ENCODE results near the gene AASS.

Gene AASS

DNA sequence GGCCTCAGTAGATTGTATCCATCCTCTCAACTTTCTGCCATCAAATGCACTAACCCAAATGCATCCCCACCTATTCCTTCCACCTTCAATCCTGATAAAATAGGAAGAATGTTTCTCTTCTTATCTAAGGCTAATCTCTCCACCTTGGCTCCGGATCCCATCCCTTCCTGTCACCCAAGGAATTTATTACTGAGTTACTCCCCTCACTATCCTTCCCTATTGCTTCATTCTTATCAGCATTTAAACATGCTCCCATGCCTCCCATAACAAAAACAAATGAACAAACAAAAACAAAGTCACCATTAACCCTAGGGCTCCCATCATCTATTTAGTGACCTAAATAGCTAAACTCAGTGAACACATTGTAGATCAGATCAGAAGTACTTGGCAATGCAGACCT is 25.3 kb downstream of the AASS start:
- DNase-seq (ENCODE audit: low read depth) = no peak

DNA sequence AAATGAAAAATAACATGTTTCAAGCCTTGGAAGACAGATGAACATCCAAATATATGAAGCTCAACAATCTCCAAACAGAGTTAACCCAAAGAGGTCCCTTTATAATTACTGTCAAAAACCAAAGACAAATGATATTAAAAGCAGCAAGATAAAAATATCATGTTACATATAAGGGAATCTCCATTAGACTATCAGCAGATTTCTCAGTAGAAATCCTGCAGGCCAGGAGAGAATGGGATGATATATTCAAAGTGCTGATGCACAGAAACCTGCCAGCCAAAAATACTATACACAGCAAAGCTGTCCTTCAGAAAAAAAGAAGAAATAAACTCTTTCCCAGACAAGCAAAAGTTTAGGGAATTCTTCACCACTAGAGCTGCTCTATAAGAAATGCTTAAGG is 41.0 kb downstream of the AASS start:
- no peak for DNase-seq (ENCODE audit: low read depth)

DNA sequence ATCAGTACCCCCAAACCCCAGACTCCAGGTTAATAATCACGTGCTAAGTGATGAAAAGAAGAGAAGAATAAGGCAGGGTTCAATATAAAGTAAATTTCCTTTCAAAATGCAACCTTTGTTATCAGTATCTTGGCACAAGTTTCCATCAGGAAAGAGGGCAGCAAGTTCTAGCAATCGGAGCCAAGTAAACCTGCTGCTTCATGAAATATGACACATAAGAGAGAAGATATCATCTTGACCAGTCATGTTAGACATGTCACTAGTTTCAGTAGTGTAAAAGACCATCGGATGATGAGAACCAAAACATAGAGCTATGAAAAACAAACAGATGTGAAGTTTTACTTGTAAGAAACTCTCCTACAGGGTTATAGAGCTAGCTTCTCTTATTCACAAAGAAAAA is 44.0 kb downstream of the AASS start:
- DNase-seq (ENCODE audit: low read depth) = no peak

DNA sequence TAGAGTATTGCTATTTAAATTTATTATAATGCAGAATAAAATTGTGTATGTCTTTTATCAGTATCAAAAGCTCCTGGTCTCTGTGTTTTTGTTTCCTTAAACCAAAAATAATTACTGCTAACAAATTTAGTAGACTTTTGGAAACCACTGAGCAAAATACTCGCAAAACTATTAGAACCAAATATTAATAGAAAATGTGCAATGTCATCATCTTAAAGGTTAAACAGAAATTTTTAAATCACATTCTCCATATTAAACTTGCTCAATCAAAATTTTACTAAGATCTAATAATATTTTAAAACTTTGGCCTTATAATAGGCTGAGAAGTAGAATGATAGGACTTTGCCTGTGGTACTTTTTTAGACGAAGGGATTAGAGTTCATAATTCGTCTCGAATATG is 48.4 kb downstream of the AASS start:
- no peak for DNase-seq (ENCODE audit: low read depth)

DNA sequence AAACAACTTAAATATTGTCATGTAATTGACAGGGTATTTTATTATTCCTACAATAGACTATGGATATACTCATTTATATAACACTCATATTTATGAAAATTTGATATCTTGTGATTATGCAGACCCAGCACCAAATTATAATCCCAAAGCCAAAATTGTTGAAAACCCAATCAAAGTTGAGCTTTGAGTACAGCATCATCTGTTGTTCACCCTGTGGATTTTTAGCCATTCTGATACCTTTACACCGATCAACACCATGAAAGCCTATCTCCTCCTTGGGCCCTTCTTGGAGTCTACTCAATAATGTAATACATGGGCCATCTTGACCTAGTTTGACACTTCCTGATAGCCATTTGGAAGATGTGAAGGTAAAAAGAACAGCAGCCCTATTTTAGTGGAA is 49.5 kb downstream of the AASS start:
- DNase-seq (ENCODE audit: low read depth) = no peak

DNA sequence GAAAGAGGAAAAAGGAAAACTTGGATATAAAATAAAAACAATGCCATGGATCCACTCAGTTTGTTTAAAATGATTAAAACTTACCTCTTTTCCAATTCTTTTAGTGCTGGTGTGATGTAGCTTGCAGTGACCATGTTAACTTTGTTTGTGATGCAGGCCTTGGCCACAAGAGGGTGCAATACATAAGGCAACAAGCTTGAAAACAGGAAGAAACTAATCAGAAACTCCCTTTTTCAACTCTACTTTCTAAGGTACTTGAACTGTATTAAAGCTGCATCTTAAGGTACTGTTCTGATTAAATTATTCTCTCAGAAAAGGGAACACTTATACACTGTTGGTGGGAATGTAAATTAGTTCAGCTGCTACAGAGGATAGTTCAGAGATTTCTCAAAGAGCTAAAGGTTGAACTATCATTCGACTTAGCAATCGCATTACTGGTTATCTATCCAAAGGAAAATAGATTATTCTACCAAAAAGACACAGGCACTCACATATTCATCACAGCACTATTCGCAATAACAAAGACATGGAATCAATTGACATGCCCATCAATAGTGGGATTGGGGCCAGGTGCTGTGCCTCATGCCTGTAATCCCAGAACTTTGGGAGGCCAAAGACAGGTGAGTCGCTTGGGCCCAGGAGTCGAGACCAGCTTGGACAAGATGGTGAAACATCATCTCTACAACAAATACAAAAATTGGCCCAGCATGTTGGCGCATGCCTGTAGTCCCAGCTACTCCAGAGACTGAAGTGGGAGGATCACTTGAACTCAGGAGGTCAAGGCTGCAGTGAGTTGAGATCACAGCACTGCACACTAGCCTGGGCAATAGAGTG is 50.9 kb downstream of the AASS start:
- DNase-seq (ENCODE audit: low read depth) = peak; percentile 18

DNA sequence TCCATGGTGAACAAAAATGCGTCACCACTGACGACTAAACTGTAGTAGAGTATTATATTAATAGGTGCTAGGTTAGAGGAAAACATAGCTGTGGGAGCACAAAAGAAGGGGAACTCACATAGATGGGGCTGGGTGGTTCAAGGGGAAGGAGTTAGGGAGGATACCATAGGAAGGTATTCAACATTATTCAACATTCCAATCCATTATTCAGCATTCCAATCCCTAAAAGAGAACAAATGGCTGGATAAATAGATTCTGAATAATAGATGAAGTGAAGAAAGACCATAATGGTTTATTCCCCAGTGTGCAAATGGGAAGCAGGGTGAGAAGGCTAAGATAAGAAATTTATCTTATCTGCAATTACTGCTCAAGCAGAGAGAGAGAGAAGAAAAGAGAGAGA is 61.4 kb downstream of the AASS start:
- DNase-seq (ENCODE audit: low read depth) = no peak

DNA sequence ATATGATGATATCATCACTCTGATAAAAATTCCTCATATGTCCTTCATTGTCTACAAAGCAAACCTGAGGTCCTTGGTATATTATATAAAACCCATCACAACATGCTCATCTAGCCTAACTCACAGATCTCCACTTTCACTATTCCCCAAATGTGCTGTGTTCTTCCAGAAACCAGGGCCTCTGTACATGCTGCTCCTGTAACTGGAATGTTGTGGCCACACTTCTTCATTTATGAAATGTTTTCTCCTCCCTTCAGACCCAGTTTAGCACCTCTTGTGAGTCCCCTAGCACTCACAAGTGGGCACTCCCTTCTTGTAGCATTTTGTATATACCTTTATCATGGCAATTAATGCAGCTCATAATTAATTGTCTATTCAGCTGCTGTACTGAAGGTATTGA is 61.9 kb downstream of the AASS start:
- DNase-seq (ENCODE audit: low read depth) = no peak

DNA sequence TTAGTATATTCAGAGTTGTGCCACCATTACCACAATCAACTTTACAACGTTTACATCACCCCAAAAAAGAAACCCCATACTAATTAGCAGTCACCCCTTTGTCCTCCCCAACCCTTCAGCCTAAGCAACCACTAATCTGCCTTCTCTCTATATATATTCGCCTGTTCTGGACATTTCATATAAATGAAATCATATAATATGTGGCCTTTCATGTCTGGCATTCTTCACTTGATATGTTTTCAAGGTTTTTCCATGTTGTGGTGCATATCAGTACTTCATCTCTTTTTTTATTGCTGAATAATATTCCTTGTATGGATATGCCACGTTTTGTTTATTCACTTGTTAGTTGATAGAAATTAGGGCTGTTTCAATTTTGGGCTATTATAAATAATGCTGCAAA is 70.4 kb downstream of the AASS start:
- DNase-seq (ENCODE audit: low read depth) = no peak

DNA sequence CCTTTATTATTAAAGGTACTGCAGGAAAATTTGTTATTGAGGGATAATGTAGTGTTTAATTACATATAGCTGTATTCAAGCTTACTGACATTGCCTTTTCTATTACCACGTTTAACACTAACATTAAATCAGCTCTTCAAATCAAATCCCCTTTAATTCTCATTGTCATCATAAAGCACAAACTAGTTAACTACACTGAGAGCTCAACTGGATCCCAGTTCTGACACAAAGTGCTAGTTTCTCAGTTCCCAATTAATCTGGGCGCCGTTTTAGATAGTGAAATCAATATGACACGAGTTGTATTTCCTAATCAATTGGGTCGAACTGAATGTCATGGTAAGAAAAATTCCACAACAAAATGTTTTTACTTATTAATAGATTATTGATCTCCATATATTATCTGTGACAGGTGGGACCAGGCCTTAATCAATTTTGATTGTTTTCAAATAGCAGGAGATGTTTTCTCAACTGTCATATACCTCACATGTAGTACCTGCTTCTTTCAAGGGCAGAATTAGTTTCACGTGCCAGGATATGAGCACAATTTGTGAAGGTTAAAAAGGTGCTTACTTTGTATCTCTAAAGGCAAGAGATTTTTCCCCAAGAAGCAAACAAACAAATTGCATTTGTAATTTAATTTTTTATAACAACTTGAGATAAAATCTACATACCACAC is 71.0 kb downstream of the AASS start:
- no peak for DNase-seq (ENCODE audit: low read depth)

DNA sequence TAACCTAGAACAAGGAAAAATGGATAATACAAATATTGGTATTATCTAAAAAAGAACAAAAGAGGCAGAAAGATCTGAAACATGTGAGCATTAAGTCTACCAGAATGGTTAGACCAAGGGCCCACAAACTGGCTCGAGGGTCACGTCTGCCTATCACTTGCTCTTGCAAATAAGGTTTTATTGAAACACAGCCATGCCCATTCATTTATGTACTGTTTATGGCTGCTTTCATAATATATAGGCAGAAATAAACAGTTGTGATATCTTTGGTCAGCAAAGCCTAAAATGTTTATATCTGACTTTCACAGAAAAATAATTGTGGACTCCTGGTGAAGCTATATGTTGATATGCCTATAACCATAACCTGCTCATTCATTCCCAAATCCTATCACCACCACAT is 71.8 kb downstream of the AASS start:
- DNase-seq (ENCODE audit: low read depth) = no peak

DNA sequence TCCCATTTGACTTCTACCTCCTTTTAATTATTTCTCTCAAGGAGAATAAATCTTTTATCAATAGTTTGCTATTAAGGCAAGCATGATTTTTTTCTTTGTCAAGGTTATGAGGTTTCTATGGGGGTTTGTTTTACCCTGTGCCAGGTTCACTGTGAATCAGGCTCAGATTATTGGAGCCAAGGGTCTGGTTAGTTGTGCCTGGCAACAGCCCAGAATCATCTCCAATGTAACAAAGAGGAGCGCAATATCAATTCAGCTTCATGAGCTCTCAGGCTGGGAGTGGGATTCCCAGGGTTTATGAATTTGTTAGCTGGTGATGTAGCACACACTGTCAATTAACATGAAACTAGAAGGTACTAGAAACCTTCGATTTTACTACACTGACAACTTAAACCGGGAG is 73.2 kb downstream of the AASS start:
- DNase-seq (ENCODE audit: low read depth) = no peak

DNA sequence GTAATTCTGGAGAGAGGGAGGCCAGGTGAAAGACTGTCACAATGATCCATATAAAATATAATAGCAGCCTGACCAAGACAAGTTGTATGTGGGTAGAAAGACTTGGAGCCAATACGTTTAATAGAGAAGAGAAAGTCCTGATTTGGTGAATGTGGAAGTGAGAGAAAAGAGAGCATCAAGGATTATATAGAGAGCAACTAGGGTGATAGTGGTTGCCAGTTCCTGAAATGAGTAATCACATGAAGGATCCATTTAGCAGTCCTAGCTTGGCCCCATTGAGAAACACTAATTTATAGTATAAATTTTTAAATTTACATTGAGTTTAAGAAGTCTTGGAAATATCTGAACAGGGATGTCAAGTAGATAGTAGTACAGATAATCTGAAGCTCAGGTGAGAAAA is 74.0 kb downstream of the AASS start:
- DNase-seq (ENCODE audit: low read depth) = no peak

DNA sequence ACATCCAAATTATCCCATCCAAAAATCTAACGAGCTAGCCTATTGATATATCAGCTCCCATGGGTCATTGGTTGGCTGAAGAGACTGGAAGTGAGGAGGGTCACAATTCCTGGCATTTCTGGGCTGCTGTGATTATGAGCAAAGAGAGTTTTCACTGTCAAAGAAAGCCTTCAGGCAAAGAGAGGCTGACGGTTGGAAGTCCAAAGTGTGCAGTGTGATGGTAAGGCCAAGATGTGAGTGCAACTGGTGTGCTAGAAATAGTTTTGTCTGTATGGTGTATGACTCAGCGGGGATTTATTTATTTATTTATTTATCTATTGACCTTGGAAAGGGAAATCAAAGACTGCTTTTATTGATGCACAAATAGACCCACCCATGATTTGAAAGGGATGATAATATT is 75.0 kb downstream of the AASS start:
- DNase-seq (ENCODE audit: low read depth) = no peak

DNA sequence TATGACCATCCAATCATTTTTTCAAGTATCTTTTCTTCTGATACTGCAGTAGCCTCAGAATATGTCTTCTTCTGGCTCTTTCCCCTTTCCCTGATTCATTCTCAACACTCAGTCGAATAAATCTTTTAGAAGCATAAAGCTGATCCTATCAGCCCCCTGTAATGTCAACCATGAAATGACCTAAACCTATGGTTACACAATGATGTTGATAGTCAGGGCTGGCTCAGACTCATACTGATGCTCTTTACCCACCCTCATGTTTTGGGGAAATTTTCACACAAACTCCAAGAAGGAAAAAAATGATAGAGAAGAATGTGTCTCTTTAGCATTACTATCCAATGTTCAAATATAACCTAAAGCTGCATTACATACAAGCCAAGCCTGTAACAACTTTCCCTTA is 76.0 kb downstream of the AASS start:
- DNase-seq (ENCODE audit: low read depth) = no peak

DNA sequence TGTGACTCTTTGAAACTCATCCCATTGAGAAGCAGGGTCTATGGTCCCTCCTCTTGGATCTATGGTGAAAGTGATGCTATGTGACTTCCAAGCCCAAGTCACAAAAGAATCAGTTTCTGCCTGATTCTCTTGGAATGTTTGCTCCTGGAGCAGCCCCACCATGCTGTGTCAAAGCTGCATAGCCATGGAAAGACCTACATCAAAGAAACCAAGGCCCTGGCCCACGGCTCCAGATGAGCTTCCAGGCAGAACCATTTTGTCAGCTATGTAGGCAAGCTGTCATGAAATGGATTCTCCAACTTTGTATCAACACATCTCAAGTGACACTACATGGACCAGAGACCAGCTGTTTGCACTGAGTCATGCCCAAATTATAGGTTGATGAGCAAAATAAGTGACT is 77.0 kb downstream of the AASS start:
- no peak for DNase-seq (ENCODE audit: low read depth)

DNA sequence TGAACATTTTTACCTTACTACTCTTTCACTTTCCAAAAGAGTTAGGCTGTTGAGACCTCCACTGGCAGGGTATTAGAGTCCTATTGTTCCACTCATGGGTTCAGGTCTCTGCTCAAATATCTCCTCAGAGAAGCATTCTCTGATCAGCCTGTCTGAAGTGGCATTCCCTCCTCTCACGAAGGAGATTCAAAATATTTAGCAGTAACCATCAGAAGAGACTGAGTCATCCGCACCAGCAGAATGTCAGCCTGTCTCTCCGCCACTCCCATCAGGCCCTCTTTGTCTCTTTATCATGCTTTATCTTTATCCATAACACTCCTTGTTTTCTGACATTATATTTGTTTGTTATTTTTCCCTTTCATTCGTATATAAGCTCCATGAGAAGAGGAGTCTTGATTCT is 79.1 kb downstream of the AASS start:
- DNase-seq (ENCODE audit: low read depth) = no peak

DNA sequence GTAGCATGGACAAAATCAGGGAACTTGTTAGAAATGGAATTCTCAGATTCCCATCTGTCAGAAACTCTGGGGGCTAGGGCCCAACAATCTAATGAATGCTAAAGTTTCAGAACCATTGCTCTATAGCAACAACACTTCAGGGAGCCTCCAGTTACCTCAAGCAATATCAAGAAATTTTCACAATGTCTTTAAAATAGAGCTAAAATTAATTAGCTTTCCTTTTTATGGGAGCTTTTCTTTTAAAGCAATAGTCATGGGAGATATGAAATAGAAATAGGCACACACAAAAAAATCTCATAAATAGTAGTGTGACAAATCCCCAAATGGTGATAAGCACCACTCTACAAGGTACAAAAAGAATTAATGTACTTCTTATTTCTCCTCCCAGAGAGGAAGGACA is 80.9 kb downstream of the AASS start:
- no peak for DNase-seq (ENCODE audit: low read depth)

DNA sequence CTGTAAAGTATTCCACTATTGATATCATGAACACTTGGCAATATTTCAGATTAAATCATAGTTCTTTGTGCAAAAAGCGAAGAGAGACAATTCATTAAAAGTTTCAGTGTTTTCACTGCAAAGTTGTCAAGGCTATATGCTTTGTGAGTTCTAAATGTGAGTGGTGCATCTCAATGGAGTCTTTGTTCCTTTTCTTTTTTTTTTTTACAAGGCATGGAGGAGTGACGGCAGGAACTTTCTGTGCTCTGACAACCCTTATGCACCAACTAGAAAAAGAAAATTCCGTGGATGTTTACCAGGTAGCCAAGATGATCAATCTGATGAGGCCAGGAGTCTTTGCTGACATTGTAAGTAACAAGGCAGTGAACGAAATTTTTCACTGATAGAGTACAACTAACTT is 84.5 kb downstream of the AASS start:
- DNase-seq (ENCODE audit: low read depth) = no peak

DNA sequence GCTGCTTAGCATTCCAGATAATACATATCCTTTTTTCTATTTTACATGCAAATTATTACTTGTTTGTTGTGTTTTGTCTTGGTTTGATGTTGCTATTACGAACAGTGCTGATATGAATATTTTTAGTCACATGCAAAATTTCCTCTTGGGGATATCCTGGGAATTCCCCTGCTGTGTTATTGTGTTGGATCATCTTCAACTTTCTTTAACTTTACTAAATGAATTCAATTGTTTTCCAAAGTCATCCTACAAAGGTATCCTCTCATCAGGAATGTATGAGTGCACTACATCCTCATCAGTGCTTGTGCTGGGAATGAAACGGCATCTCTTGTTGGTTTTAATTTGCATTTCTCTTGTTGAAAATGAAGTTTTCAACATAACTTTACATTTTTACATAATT is 87.1 kb downstream of the AASS start:
- no peak for DNase-seq (ENCODE audit: low read depth)

DNA sequence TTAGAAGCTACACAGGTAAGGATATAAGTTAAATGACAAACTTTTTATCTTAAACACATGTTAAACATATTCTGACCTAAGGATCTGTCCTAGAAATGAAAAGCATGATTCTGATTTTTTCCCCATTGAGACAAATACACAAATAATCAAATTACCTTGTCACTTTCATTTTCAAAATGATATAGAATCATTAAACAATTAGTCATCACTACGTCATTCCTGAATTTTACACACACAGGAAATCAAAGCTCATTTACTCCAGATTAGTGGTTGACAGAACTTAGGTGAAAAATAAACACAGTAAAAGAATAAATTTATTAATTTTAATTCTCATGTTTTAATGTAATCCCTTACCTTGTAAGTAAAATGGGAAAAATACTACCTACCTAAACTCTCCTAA is 89.0 kb downstream of the AASS start:
- DNase-seq (ENCODE audit: low read depth) = no peak

DNA sequence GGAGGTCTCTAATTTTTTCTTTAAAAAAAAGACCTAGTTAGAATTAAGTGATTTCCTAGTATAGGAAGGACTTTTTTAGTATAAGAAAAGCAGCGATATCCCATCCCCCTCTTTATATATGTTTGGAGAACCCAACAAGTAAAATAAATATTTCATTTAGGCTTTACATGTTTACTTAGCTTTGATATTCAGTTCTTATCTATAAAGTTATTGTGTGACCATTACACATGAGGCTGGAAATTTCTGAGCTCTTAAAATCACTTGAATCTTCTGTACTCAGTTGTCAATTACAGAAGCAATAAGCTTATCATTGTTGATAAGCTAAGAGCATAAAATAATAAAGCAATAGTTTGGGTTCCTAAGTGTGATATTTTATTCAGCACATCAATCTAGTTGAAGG is 89.7 kb downstream of the AASS start:
- DNase-seq (ENCODE audit: low read depth) = no peak

DNA sequence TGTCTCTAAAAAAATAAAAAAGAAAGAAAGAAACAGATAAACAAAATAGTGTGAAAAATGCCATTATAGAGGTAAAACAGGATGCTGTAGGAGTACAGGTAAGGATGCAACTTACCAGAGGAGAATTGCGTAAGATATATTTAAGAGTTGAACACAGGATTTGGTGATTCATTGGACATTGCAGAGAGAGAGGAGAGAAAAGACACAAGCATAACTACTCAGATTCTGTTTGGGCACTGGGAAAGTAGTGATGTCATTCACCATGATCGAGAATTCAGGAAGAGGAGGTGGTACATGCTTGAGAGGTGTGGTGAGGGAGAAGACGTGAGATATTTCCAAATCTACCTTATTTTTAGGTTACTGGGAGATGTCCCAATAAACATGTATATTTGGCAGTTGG is 97.6 kb downstream of the AASS start:
- no peak for DNase-seq (ENCODE audit: low read depth)

DNA sequence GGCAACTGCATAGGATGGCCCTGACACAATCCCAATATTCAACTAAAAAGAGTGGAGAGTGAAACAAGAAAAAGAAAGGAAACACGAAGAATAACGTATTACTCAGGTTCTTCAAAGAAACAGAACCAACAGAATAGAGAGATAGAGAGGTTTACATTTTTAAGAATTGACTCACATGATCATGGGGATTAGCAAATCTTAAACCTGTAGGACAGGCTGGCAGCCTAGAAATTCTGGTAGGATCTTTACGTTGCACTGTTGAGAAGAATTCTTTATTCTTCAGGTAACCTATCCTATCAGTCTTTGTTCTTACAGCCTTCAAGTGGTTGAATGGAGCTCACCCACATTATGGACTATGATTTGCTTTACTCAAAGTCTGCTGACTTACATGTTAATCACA is 103.9 kb downstream of the AASS start:
- DNase-seq (ENCODE audit: low read depth) = no peak

All from CMK (cell line).